HG02852 (cell line): Measurements from ENCODE around the gene FHDC1.
"Not testable (repeated sequence)": the region's sequence is repeated elsewhere in the genome, so short reads cannot be mapped to it uniquely, and the experiment has no call there.

Experiments used
- ATAC-seq: cut with Tn5 transposase; IDR thresholded peaks from one replicate; pipeline ENCODE4 v1.9.1; 2021; ENCODE audit warnings: mild to moderate bottlenecking, moderate library complexity; ENCODE audit not compliant: unreplicated experiment

The FHDC1 gene, protein sequence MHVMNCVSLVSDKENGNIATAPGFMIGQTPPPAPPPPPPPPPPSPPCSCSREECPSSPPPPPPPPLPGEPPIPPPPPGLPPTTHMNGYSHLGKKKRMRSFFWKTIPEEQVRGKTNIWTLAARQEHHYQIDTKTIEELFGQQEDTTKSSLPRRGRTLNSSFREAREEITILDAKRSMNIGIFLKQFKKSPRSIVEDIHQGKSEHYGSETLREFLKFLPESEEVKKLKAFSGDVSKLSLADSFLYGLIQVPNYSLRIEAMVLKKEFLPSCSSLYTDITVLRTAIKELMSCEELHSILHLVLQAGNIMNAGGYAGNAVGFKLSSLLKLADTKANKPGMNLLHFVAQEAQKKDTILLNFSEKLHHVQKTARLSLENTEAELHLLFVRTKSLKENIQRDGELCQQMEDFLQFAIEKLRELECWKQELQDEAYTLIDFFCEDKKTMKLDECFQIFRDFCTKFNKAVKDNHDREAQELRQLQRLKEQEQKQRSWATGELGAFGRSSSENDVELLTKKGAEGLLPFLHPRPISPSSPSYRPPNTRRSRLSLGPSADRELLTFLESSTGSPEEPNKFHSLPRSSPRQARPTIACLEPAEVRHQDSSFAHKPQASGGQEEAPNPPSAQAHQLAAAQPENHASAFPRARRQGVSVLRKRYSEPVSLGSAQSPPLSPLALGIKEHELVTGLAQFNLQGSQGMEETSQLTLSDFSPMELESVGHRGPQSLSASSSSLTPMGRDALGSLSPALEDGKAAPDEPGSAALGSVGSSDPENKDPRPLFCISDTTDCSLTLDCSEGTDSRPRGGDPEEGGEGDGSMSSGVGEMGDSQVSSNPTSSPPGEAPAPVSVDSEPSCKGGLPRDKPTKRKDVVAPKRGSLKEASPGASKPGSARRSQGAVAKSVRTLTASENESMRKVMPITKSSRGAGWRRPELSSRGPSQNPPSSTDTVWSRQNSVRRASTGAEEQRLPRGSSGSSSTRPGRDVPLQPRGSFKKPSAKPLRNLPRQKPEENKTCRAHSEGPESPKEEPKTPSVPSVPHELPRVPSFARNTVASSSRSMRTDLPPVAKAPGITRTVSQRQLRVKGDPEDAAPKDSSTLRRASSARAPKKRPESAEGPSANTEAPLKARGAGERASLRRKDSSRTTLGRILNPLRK

DNA sequence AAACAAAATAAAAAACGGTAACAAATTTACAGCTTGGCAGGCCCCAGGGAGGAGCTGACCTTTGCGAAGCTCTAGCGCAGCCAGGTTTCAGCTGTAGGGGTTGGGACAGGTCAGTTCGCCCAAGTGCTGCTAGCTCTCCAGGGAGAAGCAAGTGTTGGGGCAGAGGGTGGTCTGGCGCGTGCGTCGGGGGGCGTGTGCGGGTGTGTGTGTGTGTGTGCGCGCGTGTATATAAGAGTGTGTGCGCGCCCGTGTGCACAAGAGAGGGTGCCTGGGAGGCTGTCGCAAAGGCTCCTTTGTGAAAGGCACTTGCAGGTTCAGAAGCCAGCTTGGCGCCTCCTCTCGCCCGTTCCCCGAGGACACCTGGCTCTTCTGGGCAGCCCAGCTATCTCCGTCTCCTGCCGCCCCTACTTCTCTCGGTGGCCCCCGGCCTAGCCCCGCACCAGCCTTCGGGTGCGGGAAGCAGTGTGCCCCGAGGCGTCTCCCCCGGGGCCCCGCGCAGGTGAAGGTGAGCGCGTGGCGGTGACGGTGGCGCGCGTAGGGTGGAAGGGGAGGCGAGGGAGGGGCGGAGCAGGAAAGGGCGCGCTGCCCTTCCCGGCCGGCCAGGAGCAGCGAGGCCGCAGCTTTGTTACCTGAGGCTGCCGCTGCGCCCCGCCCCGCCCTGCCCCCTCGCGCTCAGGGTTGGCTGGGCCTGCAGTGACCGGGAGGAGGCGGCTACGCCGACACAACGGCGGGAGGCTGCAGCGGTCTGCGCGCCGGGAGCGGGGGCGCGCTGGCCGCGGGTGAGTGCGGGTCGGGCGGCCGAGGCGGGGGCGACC, at the start of gene FHDC1:
Gene FHDC1 (plus strand): TSS at position 693 of the 815 bp plus-strand sequence. CDS start 6,735 bp downstream, outside the sequence.
- ATAC-seq: peak; percentile 47

DNA sequence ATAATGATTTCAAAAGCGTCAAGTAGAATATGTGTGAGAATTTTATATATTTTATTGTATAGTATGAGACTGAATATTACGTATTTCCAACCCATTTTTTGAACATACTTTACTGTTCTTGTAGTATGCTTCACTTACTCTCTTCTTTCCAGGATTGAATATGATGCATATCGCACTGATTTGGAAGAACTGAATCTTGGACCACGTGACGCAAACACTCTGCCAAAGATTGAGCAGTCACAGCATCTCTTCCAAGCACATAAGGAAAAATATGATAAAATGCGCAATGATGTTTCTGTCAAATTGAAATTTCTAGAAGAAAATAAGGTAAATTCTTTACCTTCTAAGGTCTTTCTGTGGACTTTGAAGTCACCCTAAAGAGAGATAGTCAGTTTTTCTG, 48.1 kb upstream of the FHDC1 start:
- no peak for ATAC-seq

DNA sequence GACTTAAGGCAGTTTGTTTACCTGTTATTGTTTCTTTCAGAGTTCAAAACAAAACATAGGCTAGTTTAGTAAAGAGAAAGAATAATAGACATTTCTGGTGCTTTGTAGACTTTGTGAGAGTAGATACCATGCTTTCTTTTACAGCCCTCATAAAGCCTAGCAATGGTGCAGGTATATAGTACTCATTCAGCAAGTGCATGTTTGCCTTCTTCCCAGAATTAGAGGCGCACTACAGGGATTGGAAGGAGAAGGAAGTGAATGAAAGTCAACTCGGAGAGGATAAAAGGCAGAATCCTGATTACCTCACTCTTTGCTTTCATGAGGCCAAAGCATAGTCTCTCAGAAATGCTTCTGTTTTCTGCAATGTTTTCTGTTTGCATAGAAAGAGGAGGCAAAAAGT, 43.1 kb upstream of the FHDC1 start:
- no peak for ATAC-seq

DNA sequence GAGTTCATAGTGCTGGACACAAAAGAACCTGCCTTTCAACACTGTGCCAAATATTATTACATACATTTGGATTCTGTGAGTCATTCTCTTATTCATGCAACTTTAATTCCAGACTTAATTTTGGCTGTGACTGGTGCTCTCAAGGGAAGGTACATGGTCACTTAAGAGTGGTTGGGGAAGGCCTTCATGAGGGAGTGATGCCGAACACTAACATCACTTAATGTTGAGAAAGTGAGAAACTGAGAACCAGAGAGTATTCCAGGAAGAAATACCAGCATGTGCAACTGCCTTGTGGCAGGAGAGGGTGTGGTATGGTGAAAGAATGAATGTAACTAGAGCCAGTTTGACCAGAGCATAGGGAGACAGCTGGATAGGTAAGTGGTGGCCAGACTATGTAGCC, 41.5 kb upstream of the FHDC1 start:
- ATAC-seq: no peak

DNA sequence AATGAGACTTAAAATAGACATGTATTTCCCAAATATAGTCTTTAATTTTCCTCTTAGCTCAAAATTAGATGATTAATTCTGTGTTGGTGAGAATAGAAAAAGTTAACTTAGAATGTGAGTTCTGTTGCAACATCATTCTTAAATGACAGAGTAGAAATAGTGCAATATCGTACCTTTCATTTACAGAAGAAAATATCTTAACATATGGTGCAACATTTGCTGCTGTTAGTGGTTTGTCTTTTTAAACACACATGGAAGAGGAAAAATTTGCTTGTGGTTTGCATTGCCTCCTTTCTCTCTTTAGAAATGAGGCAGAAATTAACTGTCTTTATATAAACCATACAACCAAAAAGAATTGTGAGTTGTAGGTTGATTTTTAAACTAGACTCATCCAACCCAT, 39.3 kb upstream of the FHDC1 start:
- ATAC-seq: no peak

DNA sequence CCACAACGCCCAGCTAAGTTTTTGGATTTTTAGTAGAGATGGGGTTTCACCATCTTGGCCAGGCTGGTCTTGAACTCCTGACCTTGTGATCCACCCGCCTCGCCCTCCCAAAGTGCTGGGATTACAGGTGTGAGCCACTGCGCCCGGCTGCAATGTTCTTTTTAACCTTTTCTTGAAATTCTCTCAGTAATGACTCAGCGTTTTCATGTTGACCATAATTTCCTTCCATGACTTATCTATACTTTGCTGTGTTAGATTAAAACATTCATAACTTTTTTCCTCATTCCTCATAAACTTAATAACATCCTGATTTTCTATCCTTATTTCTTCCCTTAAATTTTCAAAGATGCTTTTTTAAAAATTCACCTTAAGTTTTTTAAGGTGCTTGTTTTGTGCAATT, 38.0 kb upstream of the FHDC1 start:
- not testable (repeated sequence) for ATAC-seq

DNA sequence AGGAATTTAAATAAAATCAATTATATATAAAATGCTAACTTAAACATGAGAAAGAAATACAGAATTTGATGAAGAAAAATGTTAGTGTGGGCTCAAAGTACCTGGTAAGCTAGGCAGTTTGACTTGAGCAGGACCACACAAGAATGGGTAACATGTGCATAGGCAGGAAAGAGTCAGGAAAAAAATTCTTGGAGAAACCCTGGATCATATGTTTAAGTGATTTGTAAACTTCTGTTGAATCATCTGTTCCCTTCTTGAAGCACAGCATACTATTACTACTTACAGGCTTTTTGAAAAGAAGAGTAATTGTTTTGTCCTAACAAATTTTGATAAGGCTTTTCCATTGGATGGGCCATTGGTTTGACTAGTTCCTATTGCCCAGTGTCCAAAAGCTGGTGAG, 37.5 kb upstream of the FHDC1 start:
- no peak for ATAC-seq

DNA sequence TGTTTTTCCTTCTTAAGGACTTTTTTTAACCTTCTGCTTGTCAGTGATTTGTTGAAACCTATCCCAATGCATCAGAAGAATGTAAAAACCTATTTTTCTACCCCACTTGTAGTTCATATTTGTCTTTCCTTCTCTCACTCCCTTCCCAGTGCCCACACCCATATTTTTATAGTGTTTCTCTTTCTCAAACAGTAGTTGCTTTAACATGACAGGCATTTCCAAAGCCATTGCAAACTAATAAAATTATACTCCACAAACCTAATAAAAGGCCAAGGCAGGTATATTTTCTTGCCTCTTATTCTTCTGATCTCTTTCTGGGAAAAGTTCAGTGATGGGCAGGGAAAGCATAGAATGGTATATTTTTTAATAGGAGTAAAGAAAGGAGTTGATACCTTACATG, 35.7 kb upstream of the FHDC1 start:
- ATAC-seq: no peak

DNA sequence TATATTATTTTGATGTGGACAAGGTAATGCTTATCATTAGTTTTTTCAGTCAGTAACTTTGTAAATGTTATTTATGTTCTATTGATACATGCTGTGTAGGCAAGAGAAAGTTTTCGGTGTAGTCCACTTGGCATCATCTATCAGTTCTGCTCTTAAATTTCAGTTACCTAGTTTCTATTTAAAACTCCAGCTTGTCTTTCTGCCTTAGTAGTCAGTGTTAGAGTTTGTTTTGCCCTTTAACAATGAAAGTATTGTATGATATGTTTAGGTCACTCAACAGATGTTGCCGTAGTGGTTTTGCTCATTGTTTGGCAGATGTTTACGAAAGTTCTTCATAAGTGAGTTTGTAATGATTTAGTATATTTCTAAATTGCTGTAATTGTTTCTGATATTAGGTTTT, 34.9 kb upstream of the FHDC1 start:
- no peak for ATAC-seq

DNA sequence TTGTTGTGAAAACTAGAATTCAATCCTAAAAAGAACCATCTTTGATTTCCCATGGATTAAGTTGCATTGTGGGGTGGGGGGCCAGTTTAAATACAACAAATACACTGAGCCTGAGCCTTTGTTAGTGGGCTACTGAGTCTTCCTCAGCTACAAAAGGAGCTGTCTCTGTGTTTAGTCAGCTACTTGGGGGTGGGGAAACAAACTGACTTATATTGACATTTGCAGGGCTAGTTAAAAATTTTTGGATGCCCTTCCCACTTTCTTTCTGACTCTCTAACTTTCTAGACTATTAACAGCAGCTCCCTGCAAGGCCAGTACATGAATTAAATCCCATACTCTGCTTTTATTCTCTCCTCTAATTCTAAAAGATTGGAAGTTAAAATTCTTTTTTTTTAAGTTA, 32.5 kb upstream of the FHDC1 start:
- no peak for ATAC-seq

DNA sequence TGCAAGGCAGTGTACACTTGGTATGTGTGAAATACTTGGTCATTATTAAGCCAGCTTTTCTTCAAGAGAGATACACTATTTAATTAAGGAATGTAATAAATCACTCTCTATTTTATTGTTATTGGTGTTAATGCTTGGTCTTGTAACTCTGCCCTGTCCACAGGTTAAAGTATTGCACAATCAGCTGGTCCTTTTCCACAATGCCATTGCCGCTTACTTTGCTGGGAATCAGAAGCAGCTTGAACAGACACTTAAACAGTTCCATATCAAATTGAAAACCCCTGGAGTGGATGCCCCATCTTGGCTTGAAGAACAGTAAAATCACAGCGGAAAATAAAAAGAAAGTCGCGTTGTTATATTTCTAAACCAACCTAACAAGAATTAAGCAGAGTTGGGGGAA, 26.2 kb upstream of the FHDC1 start:
- no peak for ATAC-seq

DNA sequence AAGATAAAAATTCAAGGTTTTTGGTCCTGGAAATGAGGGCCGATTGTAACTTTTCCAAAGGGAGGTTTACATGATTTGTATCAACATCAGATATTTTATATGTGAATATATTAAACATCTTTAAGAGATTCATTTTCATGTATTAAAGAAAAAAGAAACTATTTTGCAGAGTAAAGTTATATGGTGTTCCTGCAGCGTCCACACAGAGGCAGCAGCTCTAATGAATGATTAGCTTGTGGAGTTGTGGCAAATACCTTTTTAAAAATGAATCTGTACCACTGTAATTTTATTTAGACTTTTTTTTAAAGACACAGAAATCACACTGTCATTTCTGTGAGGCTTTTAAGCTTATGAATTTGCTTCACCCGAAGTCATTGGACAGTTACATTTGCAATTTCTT, 25.6 kb upstream of the FHDC1 start:
- ATAC-seq: no peak

DNA sequence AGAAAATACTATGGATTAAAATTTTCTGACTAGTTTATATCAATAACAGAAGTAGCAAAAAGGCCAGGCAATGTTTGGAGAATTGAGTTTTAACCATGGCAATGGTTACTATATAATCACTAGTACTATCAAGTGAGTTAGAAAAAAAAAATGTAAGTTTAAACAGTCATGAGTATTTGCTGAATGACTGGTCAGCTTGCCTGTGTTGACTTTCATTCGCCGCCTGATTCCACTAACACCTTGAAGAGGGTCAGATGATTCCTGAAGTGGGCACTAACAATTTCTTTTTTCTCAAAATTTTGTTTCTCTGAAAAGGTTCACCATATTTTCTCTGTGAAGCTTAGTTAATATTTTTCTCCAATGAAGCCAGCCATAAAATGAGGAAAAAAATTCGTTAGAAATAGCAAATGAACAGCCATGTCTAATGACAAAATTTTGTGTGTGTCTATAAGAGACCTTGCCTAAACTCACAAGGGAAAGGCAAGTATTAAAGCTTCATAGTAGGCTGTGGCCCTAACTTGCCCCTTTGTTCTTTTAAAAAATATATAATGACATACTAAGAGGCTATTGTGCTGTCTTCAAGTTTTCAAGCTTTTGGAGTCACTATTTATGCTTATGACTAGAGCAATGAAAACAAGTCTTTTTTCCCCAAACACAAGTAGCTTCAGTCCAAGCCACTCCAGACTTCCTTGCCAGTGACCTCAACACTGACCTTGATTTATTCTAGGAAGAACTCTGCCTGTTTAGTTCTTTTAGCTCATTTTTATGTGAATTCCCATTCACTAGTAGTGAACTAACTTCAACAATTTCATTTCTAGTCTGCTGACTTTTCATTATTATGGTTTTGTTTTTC, 18.4 kb upstream of the FHDC1 start:
- no peak for ATAC-seq

DNA sequence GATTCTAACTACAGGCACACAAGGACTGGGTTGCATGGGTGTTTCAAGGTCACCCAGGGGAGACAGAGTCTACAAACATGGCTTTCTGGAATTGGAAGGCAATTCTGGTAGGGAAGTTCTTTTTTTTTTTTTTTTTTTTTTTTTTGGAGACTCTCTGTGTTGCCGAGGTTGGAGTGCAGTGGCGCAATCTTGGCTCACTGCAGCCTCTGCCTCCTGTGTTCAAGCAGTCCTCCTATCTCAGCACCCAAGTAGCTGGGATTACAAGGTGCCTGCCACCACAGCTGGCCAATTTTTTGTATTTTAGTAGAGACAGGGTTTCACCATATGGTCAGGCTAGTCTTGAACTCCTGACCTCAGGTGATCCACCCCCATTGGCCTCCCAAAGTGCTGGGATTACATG, 16.3 kb upstream of the FHDC1 start:
- no peak for ATAC-seq

DNA sequence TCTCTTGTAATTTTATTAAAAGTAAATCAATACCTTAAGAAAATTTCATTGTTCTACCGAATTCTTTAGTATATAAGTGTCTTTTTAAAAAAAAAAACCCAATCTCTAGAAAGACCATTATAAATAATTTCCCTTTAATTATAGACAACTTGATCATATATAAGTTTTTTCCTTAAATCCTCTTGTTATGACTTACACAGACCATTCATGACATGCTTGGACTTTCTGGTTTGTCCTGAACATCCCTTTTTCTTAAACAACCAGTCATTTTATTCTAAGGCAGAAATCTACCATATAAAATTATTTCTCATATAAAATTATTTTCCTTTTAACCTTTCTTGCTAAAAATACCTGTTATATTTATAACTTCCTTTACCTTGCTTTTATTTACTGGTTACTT, 15.4 kb upstream of the FHDC1 start:
- ATAC-seq: no peak

DNA sequence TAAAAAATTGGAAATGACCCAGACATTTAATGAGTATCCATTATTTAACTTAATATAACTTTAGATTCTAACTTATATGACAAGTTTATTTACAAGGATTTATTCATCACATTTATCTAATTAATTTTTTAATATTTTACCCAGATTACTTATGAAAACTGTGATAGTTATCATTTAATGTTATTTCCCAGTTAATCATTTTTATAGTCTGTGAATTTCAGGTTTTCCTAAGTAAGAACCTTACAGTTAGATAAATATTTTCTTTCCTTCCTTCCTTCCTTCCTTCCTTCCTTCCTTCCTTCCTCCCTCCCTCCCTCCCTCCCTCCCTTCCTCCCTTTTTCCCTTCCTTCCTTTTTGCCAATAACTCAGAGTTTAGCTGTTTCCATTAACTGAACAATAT, 14.8 kb upstream of the FHDC1 start:
- no peak for ATAC-seq

DNA sequence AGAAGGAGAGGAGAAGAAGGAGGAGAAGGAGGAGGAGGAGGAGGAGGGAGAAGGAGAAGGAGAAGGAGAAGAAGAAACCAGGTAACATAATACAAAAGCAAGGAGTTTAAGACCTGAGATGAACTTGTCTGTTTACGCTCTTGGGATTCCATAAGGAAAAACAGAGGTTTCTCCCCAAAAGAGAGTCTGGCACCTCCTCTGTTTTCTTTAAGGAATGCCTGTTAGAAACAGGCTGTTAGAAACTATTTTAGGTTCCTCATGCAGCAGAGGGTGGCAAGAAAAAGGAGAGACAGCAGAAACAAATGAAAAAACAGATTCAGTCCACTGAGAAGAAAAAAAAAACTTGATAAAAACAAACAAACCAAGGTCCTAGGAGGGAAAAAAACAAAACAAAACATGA, 10.3 kb upstream of the FHDC1 start:
- no peak for ATAC-seq

DNA sequence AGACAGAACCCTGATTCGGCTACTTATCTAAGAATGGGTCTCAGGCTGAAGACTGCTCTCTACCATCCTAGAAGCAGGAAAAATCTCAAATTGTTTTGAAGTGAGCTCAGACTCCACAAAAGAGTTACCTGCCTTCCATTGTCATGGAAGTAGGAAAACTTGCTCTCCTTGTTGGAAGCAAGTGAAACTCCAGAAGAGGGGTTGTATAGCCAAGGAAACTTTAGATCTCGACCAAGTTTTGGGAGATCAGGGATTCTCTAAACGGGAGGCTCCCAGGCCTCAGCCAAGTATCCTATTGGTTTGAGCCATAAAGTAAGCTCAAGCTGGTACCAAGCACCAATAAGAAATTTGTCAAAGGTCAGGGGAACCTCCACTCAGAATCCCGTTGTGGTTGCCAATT, 9.2 kb upstream of the FHDC1 start:
- no peak for ATAC-seq

DNA sequence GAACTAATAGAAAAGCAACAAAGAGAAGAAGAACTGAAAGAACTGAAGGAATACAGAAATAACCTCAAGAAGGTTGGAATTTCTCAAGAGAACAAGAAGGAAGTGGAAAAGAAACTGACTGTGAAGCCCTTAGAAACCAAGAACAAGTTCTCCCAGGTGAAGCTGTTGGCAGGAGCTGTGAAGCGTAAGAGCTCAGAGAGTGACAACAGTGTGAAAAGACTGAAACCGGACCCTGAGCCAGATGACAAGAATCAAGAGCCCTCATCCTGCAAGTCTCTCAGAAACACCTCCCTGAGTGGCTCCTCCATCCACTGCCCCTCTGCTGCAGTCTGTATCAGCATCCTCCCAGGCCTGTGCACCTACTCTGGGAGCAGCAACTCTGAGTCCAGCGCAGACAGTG, 8.4 kb upstream of the FHDC1 start:
- ATAC-seq: peak; percentile 69

DNA sequence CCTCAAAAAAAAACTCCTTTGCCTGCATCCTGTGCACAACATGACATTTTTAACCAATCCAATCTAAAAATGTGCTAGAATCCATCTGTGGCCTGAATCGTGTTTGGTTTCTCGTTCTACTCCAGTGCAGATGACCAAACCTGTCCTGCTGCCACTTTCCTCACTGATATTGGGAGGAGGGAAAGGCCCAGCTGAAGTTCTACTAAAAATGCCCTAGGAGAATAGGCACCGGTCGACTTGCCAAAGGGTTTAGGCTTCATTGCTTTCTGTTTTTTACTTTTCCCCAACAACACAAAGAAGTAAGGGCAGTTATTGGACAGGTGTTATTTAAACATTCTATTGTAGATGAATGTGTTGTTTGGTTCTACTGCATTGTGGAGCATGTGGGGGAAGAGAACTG, 7.8 kb upstream of the FHDC1 start:
- ATAC-seq: no peak
